Endodermal cell (in vitro differentiated cells): ENCODE measurements around the gene ADGRF5. TPM values are rescaled to one million over a fixed set of nuclear protein-coding genes. Genes with fewer than 3 reads are reported as not detected.

Experiments
- DNase-seq: peaks from one replicate; pipeline ENCODE4 v3.0.0-alpha.2; 2017
- H3K27ac ChIP-seq: 2 replicates; pipeline ENCODE4 v1.5.1; 2013; ENCODE audit warnings: mild to moderate bottlenecking, low read depth, low read length, moderate library complexity
- H3K27me3 ChIP-seq: 2 replicates; pipeline ENCODE4 v1.6.1; 2013; ENCODE audit warnings: mild to moderate bottlenecking, low read length, moderate library complexity; ENCODE audit not compliant: insufficient read depth, control insufficient read depth, poor library complexity, severe bottlenecking
- H3K36me3 ChIP-seq: 2 replicates; pipeline ENCODE4 v1.7.0; 2013; ENCODE audit warnings: mild to moderate bottlenecking, low read length, moderate library complexity; ENCODE audit not compliant: control insufficient read depth, insufficient read depth
- H3K4me1 ChIP-seq: one replicate; pipeline ENCODE4 v1.7.0; 2013; ENCODE audit warnings: low read length; ENCODE audit not compliant: control insufficient read depth, insufficient read depth
- H3K4me3 ChIP-seq: 2 replicates; pipeline ENCODE4 v1.5.1; 2013; ENCODE audit warnings: mild to moderate bottlenecking, low read length, moderate library complexity
- H3K9ac ChIP-seq: 2 replicates; pipeline ENCODE4 v1.6.1; 2013; ENCODE audit warnings: mild to moderate bottlenecking, low read length, moderate library complexity; ENCODE audit not compliant: poor library complexity, severe bottlenecking; ENCODE audit errors: extremely low read depth
- H3K9me3 ChIP-seq: 2 replicates; pipeline ENCODE4 v1.6.1; 2013; ENCODE audit warnings: mild to moderate bottlenecking, low read length, moderate library complexity; ENCODE audit not compliant: control insufficient read depth
- H3K27ac Mint-ChIP-seq: 2 replicates; pipeline ENCODE4 v1.8.0; 2020; ENCODE audit warnings: mixed read lengths
- H3K27me3 Mint-ChIP-seq: 2 replicates; pipeline ENCODE4 v1.8.0; 2021; ENCODE audit warnings: mild to moderate bottlenecking, mixed read lengths; ENCODE audit not compliant: insufficient read depth
- H3K36me3 Mint-ChIP-seq: 2 replicates; pipeline ENCODE4 v1.8.0; 2020; ENCODE audit warnings: low read depth, mixed read lengths
- H3K4me1 Mint-ChIP-seq: 2 replicates; pipeline ENCODE4 v1.8.0; 2020; ENCODE audit warnings: mixed read lengths
- H3K4me3 Mint-ChIP-seq: 2 replicates; pipeline ENCODE4 v1.8.0; 2020; ENCODE audit warnings: mild to moderate bottlenecking, moderate library complexity, mixed read lengths
- H3K9me3 Mint-ChIP-seq: 2 replicates; pipeline ENCODE4 v1.8.0; 2020; ENCODE audit warnings: mild to moderate bottlenecking, mixed read lengths
- WGBS, 2 experiments: methylation state at CpG; one replicate each; pipeline versions ENCODE4 v1.1.5 to v1.1.7; 2013; ENCODE audit warnings: missing lambda C conversion rate in 2 of 2, mixed read lengths in 1 of 2; ENCODE audit not compliant: insufficient coverage in 1 of 2, insufficient read length in 1 of 2; 5-methylcytosine and 5-hydroxymethylcytosine counted together
- total RNA-seq, 2 donors: library from RNA; stranded (reverse); fragmentation: NEBNext Ultra II Directional in 1 of 2; extraction: Animal tissue kit (Norgen Biotek cat#: 25700) in 1 of 2; gene quantifications; 2 replicates in 1 of 2; 3 replicates in 1 of 2; pipeline ENCODE4 v1.2.1, GENCODE V29; 2021
- TF ChIP-seq, protein P1 (sequence below): fragments of 200-600 bp; sonication (generic); conservative IDR thresholded peaks from 2 replicates; pipeline ENCODE4 v1.5.0; 2021; ENCODE audit warnings: antibody characterized with exemption, mild to moderate bottlenecking

ADGRF5 gene
- total RNA-seq, 2 donors from 2014 or later, result not detected

DNA sequence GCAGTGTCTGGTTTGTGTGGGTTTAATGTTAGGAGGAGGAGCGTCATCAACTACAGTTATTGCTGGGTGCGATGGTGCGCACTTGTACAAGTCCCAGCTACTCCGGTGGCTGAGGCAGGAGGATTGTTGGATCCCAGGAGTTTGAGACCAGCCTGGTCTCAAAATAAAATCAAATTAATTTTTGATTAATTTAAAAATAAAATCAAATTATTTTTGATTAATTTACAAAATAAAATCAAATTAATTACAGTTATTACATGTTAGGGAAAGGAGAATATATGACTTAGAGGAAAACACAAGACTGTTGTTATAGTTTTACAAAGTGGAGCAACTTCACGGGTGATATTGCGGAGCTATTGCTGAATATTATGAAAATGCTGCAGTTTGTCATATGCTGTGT is 34.7 kb upstream of the ADGRF5 start:
- WGBS, 2 experiments, result 93 to 100% methylated on average over 2 to 6 of the region's 6 CpGs
- no peaks in the 10 kb centered on the region for H3K36me3 Mint-ChIP-seq
- H3K4me3 Mint-ChIP-seq, result no peak overlapping the region
- no peaks in the 10 kb centered on the region for H3K4me1 ChIP-seq
- no peaks in the 10 kb centered on the region for H3K36me3 ChIP-seq
- no peaks in the 10 kb centered on the region for H3K27me3 ChIP-seq
- no peak for DNase-seq
- peaks cover 9% of the 10 kb centered on the region for H3K4me1 Mint-ChIP-seq
- no peak overlapping the region for H3K27ac ChIP-seq
- no peaks in the 10 kb centered on the region for H3K9me3 ChIP-seq
- H3K27ac Mint-ChIP-seq, result no peak overlapping the region
- H3K27me3 Mint-ChIP-seq, result peaks cover 3% of the 10 kb centered on the region
- no peaks in the 10 kb centered on the region for H3K9me3 Mint-ChIP-seq
- H3K9ac ChIP-seq, result no peak overlapping the region
- TF ChIP-seq, protein P1, sequence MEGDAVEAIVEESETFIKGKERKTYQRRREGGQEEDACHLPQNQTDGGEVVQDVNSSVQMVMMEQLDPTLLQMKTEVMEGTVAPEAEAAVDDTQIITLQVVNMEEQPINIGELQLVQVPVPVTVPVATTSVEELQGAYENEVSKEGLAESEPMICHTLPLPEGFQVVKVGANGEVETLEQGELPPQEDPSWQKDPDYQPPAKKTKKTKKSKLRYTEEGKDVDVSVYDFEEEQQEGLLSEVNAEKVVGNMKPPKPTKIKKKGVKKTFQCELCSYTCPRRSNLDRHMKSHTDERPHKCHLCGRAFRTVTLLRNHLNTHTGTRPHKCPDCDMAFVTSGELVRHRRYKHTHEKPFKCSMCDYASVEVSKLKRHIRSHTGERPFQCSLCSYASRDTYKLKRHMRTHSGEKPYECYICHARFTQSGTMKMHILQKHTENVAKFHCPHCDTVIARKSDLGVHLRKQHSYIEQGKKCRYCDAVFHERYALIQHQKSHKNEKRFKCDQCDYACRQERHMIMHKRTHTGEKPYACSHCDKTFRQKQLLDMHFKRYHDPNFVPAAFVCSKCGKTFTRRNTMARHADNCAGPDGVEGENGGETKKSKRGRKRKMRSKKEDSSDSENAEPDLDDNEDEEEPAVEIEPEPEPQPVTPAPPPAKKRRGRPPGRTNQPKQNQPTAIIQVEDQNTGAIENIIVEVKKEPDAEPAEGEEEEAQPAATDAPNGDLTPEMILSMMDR, result no peak
- H3K4me3 ChIP-seq, result no peak overlapping the region

DNA sequence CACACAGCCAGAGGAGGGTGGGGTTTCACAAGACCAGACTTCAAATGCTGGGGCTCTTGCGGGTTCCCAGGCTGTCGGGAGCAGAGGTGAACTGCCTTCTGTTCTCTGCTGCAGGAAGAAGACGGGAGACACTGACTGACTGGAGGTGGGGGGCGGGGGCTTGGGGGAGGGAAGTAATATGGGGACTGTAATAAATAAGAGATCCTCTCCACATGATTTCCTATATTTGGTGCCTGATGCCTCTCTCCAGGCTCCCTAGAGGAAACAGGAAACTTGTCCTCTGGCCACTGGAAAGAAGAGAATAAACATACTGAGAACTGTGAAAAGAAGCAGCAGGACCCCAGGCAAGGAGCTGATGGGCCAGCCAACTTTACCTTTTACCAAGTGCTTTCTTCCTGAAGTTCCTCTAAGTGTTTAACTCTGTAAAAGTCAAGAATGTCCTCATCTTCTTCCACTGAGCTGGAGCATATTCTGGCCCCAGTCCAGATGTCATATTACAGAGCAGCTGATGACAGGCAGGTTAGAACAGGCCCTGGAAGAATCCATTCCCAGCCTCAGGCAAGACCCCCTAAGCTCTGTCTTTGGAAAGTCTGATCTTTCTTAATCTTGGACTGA is 33.2 kb upstream of the ADGRF5 start:
- peak; percentile 62 for DNase-seq
- H3K27ac Mint-ChIP-seq, result no peak overlapping the region
- H3K9ac ChIP-seq, result no peak overlapping the region
- 90% methylated on average over 4 of the region's 4 CpGs; no CpG with 5 or more reads in 1 of the 2 experiments for WGBS, 2 experiments
- TF ChIP-seq, protein P1, result no peak
- H3K36me3 ChIP-seq, result no peaks in the 10 kb centered on the region
- peaks cover 4% of the 10 kb centered on the region for H3K27me3 Mint-ChIP-seq
- H3K4me3 ChIP-seq, result no peak overlapping the region
- no peaks in the 10 kb centered on the region for H3K9me3 ChIP-seq
- no peaks in the 10 kb centered on the region for H3K4me1 ChIP-seq
- no peaks in the 10 kb centered on the region for H3K9me3 Mint-ChIP-seq
- peaks cover 9% of the 10 kb centered on the region for H3K4me1 Mint-ChIP-seq
- no peaks in the 10 kb centered on the region for H3K36me3 Mint-ChIP-seq
- no peak overlapping the region for H3K4me3 Mint-ChIP-seq
- H3K27ac ChIP-seq, result no peak overlapping the region
- no peaks in the 10 kb centered on the region for H3K27me3 ChIP-seq

DNA sequence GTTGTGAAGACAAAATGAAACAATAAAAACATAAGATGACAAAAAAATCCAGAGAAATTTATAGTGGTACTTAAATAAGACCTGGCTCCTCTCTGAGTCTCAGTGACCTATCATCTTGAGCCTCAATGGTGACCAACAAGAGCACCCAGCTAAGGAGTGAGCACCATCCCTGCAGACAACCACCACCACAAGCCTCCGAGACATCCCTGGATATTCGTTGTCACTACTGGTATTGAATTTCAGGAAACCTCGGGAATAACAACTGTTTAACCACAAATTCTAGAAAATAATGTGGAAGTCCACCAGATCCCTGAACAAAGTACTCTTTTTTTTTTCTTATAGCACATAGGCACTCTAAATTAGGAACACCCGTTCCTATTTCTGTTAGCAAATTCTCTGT is 32.2 kb upstream of the ADGRF5 start:
- no peak overlapping the region for H3K4me3 ChIP-seq
- Mint-ChIP-seq H3K27ac (no peak overlapping the region), H3K4me3 (no peak overlapping the region), H3K27me3 (peaks cover 6% of the 10 kb centered on the region), H3K4me1 (peaks cover 13% of the 10 kb centered on the region), H3K36me3 (no peaks in the 10 kb centered on the region), H3K9me3 (no peaks in the 10 kb centered on the region)
- H3K9me3 ChIP-seq, result no peaks in the 10 kb centered on the region
- no peak for DNase-seq
- H3K27ac ChIP-seq, result no peak overlapping the region
- no peaks in the 10 kb centered on the region for H3K27me3 ChIP-seq
- TF ChIP-seq, protein P1, result no peak
- no peak overlapping the region for H3K9ac ChIP-seq
- H3K36me3 ChIP-seq, result no peaks in the 10 kb centered on the region
- H3K4me1 ChIP-seq, result no peaks in the 10 kb centered on the region
- WGBS, 2 experiments, result 86 to 92% methylated on average over 3 to 4 of the region's 4 CpGs
